Putamen (tissue), 1 donor: ENCODE data around the gene DNAJC30.
A peak's percentile ranks its signal among the peaks of the same experiment; 100 is the strongest.
"Not testable (repeated sequence)": the region's sequence is repeated elsewhere in the genome, so short reads cannot be mapped to it uniquely, and the experiment has no call there.

Experiments used
- DNase-seq: peaks from one replicate; pipeline ENCODE4 v3.0.0-alpha.2; 2016; ENCODE audit warnings: low spot score

DNAJC30 gene

DNA sequence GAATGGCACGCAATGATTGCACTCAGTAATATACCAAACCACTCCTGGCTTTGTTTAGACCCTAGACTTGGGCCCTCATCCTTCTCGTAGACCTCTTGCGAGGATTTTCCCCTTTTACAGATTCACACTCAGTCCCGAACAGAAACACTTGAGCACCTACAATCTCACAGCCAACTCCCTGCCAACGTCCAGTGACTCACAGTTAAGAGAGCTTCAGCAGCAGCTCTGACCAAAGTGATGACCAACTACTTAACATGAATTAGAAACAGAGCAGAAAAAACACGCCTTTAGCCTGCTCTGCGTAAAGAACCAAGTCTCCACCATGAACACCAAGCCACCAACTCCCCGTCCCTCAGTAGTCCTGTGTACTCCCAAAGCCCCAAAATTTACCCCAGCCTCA is 2.2 kb downstream of the DNAJC30 start:
- DNase-seq, result no peak

DNA sequence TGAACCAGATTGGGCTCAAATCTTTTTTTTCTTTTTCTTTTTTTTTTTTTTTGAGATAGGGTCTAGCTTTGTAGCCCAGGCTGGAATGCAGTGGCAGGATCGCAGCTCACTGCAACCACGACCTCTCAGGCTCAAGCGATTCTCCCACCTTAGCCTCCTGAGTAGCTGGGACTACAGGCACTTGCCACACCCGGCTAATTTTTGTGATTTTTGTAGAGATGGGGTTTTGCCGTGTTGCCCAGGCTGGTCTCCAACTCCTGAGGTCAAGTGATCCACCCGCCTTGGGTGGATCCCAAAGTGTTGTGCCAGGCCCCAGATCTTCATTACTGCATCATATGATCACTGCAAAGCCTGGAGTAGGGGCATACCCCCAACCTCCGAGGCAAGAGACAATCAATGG is 2.8 kb downstream of the DNAJC30 start:
- DNase-seq, result no peak

DNA sequence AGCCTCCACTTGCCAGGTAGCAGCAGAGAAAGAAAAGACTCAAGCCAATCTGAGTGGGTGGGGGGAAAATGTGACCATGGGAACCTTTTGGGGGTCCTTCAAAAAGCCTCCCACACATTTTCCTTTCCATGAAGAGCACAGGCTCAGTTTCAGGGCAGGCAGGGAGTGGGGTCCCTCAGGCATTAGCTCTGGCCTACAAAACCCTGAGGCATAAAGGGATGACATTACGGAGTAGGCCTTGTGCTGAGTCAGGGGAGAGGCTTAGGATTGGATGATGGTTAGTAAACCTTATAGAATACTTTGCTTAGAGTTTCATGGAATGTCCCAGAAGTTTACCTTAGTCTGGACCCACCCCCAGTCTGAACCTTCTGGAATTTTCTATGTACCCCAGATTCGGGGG is 3.5 kb downstream of the DNAJC30 start:
- no peak for DNase-seq

DNA sequence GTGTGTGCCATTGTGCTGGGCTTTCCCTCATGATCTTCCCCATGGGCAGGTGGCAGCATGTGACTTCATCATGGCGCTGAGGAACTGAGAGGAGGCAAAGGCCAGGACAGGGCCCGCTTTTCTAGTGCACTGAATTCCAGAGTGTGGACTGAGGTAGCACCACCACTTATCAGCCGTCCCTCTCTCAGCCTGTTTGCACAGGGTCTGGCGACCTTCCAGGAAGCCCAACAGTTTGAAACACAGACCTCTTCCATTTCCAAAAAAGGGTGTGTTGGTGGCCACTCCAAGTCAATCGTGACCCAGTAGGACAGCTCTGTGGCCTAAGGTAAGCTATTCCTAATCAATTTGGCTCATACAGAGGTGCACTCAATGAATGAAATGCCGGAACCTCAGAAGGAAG is 4.4 kb downstream of the DNAJC30 start:
- DNase-seq, result no peak

DNA sequence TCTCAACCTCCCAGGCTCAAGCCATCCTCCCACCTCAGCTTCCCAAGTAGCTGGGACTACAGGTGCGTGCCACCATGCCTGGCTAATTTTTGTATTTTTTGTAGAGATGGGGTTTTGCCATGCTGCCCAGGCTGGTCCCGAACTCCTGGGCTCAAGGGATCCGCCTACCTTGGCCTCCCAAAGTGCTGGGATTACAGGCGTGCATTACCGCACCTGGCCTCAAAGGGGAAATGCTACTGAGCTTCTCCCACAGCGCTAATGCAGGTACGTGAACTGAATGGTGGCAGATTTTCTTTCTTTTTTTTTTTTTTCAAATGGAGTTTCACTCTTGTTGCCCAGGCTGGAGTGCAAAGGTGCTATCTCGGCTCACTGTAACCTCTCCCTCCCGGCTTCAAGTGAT is 7.2 kb downstream of the DNAJC30 start:
- DNase-seq, result not testable (repeated sequence)

DNA sequence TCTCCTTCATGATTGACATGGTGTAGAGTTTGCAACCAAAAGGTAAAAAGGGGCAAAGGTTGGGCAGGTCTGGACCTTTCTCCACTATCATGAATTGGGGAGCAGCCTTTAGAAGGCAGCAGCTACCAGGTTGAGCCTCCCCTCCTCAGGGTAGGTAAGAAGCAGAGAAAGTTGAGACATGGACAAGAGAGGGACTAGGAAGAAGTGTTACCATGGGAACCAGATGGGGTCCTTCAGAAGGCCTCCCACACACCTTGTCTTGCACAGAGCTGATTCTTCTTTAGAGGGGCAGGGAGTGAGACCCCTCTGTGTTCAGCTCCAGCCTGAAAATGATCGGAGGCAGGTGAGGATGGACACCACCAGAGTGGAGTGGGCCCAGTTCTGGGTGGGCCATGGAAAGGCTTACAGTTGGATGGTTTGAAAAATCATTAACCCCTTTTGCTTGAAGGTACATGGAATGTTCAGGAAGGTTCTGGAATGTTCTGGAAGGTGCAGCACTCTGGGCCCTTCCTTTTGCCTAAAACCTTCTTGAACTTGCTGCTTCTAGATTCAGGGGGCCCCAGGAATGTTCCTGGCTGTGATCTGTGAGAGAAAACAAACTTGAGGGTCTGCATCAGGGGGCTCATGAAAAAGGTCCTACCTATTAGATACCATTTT is 8.7 kb downstream of the DNAJC30 start:
- DNase-seq, result no peak

DNA sequence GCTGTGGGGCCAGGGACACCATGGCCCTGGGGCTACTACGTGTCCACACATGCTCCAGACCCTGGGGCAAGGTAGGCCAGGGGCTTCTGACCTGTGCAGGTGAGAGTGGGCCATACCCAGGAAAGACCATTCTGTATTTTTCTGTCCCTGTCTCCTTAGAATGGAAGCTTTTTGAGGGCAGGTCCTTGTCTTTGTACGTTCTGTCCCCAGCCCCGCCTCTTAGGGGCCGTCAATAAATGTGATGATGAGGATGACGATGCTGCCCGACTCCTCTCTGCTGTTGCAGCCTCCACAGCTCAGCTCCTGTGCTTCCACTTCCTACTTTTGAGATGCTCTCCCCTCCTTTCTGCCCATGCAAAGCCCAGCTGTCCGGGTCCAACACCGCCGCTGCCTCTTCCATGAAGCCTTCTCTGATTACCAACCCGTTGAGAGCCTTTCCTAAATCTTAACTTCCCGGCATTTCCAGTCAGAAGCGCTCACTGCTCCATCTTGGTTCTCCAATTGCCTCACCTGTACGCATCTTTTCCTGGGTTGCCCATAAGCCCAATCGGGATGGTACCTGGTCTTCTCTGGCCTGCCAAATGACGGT is 11.3 kb downstream of the DNAJC30 start:
- no peak for DNase-seq

DNA sequence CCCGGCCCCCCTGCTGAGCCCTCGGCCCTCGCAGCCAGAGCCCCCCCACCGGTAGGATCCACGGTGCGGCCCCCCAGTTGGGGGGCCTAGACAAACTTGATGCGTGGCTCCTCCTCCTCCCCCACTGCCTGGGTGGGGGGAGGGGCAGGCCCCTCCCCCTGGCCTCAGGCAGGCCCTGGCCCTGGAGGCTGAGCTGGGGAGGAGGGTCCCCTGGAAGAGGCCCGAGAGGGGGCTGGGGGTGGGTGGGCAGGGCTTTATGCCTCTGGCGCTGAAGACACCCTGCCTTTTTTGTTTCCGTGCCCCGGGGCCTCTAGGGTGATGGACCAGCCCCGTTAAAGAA is 12.0 kb downstream of the DNAJC30 start:
- no peak for DNase-seq

DNA sequence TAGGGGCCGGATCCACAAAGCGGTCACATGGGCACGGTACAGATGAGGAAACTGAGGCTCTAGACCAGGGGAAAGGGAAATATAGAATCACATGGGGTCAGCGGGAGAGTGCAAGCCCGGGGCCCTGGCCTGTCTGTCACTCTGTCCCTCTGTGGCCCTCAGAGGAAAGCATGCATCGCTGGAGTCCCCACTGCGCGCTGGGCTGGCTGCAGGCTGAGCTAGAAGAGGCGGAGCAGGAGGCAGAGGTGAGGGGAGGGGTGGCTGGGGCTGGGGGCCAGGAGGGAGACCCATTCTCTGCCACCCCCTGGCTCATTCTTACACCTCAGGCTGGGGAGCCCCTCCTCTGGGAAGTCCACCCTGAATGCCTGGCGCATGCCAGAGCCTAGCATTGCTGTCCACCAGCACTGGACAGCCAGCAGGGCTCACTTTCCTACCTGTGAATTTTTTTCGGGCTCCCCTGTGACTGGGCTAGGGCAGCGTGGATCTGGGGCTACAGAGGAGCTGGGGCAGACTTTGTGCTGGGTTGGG is 13.3 kb downstream of the DNAJC30 start:
- DNase-seq, result no peak

DNA sequence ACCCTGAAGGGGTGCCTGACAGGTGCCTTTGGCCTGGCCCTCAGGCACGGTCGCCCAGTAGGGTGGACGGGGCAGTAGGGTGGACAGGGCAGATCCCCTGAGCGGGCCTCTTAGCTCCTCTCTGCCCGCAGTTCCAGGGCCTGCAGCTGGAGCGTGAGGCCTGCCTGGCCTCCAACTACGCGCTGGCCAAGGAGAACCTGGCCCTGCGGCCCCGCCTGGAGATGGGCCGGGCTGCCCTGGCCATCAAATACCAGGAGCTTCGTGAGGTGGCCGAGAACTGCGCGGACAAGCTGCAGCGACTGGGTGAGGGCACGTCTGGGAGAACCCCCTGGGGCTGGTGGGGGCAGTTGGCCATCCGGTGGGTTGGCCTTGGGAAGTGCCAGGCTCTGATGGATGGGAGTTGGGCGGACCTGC is 14.0 kb downstream of the DNAJC30 start:
- no peak for DNase-seq

DNA sequence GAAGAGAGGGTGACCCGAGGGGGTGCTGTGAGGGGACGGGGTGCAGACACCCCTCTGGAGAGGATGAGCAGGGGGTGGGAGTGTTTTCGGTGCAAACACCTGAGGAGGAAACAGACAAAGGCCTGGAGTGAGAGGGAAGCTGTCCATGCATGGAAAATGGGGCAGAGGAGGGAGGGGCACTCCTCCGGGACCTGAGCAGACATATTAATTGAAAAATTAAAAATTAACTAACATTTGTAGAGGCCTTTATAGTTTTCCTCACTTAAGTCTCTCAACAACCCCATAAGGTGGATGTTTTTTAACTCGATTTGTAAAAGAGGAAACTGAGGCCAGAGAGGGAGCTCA is 14.4 kb downstream of the DNAJC30 start:
- DNase-seq, result no peak

DNA sequence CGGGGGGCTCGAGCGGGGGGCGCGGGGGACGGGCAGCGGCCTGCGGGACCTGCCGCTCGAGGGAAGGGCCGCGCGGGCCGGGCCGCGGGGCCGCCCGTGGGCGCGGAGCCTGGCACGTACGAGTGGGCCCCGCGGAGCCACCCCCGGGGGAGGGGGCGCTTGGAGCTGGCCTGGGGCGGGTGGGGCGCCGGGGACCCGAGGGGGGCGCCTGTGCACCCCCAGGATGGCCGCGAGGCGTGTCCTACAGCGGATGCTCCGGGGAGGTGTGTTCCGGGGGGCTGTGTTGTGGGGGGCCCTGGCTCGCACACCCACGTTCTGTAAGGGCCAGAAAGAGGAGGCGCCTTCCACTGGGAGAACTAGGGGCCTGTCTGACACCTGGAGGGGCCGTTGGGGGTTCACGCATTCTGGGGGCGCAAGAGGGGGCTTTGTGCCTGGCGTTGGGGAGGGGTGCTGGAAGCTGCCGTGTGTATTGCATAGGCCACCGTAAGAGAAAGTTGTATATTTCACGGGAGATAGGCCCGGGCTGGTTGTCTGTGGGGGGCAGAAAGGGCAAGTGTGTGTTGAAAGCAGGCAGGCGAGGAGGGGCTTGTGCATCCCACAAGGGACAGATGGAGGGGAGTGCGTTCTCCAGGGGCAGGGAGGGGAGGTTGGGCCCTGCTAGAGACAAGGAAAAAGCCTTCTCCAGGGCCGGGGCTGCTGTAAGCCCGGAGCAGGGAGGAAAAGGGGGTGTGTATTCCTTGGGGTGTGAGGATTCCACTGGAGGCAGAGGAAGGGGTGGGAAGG is 15.0 kb downstream of the DNAJC30 start:
- no peak for DNase-seq

DNA sequence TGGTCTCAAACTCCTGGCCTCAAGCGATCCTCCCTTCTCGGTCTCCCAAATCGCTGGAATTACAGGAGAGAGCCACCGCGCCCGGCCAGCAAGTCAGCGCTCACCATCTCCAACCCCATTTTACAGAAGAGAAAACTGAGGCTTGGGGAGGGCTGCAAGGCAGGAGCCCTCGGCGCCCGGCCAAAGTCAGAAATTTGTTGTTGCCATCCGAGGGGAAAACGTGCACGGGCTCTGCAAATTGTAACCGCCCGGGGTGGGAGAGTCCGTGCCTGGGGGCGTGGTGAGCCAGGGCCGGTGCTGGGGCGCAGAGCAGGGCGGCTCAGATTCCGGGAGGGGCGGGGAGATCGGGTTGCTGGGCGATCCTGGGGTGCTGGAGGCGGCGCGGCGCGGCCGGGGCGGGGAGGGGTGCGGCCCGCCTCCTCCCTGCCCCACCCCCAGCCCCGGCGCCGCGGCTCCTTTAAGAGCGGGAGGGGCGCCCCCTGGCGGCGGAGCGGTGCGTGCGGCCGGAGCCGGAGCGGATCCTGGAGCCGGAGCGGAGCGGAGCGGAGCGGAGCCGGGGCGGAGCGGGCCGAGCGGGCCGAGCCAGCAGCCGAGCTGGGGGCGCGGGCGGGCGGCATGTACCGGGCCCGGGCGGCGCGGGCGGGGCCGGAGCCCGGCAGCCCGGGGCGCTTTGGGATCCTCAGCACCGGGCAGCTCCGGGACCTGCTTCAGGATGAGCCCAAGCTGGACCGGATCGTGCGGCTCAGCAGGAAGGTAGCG is 15.7 kb downstream of the DNAJC30 start, which contains the start of gene VPS37D:
TSS of gene VPS37D (plus strand) at position 488 of the 759 bp plus-strand sequence. CDS start at position 616, 128 bp downstream.
- peak; percentile 80 for DNase-seq

DNA sequence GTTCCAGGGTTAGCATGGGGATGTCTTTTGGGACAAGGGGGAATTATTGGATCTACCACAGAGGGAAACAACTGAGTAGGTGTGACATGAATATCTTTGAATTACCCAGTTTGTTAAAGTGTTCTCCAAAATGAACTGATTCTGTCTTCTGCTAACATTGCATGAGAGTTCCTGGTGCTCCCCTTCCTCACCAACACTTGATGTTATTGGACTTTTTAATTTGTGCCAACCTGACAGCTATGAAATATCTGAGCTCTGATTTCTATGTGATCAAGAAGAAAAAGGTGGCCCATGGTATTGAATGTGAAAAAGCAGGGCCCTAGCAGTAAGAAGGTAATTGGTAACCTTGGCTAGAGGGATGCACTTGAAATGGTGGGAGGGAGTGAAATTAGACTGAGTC is 20.2 kb downstream of the DNAJC30 start:
- no peak for DNase-seq

DNA sequence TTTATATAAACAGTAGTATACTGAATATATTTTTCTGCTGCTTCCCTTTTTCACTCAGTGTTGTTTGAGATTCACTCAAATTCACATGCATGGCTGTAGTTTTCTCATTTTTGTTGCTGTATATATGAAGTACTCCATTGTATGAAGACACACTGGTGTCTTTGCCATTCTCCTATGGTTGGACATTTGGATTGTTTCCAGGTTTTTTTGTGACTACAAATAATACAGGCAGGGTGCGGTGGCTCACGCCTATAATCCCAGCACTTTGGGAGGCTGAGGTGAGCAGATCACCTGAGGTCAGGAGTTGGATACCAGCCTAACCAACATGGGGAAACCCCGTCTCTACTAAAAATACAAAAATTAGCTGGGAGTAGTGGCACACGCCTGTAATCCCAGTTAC is 22.7 kb downstream of the DNAJC30 start:
- DNase-seq, result not testable (repeated sequence)

DNA sequence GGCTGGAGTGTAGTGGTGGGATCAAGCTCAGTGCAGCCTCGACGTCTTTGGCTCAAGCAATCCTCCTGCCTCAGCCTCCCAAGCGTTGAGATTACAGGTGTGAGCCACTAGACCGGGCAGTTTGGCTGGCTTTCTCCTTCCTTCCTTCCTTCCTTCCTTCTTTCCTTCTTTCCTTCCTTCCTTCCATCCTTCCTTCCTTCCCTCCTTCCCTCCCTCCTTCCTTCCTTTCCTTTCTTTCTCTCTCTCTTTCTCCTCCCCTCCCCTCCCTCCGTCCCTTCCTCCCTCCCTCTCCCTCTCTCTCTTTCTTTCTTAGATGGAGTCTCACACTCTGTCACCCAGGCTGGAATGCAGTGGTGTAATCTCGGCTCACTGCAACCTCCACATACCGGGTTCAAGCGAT is 23.3 kb downstream of the DNAJC30 start:
- DNase-seq, result no peak

DNA sequence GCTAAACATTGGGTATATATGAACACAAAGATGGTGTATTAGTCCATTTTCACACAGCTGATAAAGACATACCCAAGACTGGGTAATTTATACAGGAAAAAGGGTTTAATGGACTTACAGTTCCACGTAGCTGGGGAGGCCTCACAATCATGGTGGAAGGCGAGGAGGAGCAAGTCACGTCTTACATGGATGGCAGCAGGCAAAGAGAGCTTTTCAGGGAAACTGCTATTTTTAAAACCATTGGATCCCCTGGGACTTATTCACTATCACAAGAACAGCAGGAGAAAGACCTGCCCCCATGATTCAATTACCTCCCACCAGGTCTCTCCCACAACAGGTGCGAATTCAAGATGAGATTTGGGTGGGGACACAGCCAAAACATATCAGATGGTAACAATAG is 27.9 kb downstream of the DNAJC30 start:
- not testable (repeated sequence) for DNase-seq

DNA sequence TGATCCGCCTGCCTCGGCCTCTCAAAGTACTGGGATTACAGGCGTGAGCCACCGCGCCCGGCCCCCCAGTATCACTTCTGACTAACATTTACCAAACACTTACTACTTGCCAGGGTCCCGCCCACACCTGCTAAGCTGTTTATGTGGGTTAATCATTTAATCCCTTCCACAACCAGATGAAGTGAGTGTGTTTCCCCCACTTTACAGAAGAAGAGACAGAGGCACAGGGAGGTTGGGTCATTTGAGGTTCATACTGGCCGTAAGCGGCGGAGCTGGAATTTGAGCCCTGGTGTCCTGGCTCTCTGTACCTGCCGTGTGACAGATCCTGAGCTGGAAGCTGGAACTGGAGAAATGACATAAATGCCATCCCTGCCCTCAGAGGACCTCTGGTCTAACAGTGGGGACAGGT is 30.7 kb downstream of the DNAJC30 start:
- no peak for DNase-seq

DNA sequence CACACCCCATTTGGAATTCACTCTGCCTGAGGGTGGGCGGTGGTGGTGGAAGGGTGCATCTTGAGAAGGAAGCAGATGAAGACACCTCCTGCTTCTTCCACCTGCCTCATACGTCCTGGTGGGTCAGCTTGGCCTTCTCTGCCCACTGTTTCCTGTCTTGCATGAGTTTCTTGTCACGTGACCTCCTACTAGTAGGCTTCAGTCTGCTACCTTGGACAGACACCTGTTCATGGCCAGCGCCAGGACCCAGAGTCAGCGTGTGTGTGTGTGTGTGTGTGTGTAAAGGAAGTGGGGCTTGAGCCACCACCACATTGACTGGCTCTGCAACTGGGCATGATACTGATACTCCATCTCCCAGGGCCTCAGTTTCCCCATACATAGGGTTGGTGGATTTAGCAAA is 32.7 kb downstream of the DNAJC30 start:
- no peak for DNase-seq

DNA sequence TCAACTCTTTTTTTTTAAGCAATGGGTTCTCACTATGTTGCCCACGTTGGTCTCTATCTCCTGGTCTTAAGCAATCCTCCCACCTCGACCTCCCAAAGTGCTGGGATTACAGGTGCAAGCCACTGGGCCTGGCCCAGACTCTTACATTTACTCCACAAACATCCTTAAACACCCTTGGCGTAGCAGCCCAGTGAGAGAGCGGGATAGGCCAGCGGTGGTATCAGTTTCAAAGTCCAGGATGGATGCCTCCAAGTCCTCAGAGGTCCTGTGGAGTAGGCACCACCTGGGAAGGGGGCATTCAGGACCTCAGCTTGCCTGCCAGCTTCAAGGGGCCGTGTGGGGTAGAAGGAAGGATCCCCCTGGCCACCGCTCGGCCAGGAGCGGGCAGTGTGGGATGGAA is 33.7 kb downstream of the DNAJC30 start:
- no peak for DNase-seq

DNA sequence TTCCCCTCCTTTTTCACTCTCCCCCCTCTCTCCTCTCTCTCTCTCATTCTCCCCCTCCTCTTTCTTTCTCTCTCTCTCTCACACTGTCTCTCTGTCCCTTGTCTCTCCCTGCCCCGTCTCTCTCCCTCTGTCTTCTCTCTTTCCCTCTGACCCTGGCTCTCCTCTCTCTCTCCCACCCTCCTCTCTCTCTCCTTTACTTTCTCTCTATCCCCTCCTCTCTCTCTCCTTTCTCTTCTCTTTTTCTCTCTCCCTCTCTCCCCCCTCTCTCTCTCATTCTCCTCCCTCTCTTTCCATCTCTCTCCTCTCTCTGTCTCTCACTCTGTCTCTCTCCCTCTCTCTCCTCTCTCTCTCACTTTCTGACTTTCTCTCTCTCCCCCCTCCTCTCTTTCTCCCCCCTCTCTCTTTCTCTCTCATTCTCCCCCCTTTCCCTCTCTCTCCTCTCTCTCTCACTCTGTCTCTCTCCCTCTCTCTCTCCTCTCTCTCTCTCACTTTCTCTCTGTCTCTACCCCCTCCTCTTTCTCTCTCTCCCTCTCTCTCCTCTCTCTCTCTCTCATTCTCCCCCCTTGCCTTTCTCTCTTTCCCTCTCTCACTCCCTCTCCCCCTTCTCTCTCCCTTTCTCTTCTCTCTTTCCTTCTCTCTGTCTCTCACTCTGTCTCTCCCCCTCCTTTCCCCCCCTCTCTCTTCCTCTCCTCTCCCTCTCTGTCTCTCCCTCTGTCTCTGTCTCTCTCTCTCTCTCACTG is 34.5 kb downstream of the DNAJC30 start:
- DNase-seq, result no peak
